T-helper 2 cell (primary cell): ENCODE data around the gene LYRM4.

Experiments used
- DNase-seq, 5 experiments: peaks; one replicate each; pipeline versions ENCODE4 v3.0.0 to v3.0.0-alpha.2; 2012 to 2022

Gene LYRM4

DNA sequence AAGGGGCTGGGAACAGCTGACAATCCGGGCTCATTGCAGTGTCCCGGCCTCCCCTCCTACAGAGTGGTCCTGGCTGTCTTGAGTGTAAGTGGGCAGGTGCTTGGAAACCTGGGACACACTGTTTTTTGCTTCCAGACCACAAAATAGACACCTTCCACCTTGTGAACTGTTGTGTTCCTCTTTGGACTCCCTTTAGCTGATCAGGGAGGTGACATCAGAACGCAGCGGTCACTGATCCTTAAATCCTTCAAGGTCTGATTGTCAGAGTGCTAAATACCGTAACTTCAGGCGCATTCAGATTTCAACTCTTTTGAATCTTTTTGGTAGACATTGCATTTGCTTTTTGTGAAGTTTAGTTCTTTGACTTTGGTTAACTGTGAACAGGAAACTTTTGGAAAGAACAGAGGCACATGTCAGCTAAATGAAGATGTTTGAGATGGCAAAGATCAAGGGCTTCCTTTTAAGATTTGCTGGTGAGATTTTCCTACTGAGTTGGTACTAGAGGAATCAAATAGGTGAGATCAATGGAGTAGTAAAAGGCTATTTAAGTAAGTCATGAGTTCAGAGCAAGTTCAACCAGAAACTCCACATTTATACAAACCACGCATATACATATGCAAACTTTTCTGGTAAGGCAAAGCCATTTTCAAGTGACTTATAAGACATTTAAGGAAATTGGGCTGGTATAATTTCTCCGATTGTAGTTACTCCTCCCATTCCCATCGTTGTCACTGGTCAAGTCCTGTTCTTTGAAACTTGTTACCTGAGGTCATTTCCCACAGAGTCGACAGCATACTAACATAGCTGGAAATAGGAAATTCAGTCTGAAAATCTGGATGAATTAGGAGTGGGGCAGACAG is 169.3 kb downstream of the LYRM4 start:
- no peak for DNase-seq

DNA sequence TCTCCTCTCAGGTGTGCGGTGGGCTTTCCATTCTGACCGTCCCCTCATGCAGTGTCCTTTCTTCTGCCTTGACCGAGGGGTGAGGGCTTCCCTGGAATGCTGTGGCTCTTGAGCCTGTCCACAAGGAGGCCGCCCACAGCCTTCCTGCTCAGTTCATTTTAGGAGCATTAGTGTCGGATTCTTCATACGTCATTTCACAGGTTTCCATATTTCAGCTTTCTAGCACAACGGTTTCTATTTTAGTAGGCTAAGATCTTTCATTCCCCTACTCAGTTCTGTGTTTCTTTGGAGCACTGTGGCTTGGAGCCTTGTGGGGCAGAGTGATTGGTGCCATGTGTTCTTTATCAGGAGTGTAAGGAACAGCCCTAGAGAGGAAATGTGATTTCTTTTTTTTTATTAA is 170.1 kb downstream of the LYRM4 start:
- DNase-seq: no peak

DNA sequence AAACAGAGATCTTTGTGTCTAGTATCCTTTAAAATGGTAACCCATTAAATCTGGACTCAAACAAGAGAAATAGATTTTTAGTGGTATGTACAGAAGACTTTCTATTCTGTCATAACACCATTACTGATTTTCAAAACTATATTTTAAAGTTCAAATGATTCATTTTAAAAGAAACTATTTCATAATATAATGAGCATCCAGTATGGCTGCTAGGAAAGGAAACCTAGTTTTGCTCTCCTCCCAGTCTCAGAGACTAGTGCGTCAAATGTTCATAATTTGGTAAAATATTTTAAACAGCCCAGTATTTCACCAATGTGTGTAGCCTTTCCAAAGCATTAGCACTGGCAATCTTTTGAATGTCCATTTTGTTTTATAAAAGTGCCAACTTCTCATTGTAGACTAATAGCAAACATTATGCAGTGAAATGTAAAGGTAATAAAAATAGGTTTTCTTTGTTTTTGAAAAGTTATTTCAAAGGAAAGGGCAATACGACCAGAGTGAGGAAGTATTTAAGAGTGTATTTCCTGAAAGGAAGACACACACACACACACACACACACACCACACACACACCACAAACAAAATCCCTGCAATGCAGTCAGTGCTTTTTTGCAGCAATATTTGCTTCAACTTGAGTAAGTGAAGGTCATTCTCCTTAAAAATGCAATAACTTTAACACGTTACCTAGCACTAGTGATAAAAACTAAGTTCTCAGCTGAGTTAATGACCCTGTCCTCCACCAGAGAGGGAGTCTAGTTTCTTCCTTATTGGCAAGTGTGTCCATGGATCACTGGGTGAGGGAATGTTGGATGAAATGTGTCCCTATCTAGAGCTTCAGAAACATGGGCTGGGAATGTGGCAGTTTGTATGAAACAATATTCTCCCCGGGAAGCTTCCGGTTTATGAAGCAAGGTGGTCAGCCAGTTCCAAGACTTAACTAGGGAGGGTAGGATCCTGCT is 171.0 kb downstream of the LYRM4 start:
- no peak for DNase-seq

DNA sequence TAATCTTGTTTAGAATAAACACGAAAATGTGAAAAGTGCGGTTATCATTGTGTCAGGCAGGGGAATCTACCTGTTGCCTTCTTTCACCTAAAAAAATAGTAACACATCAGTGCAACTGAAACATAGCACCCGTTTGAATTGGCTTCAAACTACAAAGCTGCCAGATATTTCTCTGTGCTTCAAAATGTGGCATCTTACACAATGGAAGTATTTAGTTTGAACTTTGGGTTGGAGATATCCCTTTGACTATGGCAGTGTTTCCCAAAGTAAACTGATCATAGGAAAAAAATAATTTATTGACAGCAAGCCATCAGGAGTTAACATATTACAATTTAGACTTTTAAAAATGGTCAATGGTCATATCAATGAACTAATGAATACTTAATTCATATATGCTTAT is 172.0 kb downstream of the LYRM4 start:
- no peak for DNase-seq

DNA sequence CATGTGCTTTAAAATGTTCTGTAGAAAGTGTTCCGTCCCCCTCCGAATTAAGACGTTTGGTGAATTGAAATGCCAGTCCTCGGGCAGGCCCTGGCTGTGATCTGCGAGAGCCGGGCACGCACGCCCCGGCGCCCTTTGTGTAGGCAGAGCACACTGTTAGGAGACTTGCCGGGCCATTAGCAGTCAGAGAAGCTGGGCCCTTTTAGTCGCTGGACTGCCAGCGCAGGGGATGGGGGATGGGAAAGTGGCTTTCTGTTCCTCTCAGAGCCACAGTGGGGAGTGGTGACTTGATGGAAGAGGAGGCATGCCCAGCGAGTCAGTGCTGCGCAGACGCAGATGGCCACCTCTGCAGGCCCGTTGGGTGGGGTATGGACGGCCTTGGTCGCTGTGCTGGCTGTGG is 173.4 kb downstream of the LYRM4 start:
- DNase-seq: no peak

DNA sequence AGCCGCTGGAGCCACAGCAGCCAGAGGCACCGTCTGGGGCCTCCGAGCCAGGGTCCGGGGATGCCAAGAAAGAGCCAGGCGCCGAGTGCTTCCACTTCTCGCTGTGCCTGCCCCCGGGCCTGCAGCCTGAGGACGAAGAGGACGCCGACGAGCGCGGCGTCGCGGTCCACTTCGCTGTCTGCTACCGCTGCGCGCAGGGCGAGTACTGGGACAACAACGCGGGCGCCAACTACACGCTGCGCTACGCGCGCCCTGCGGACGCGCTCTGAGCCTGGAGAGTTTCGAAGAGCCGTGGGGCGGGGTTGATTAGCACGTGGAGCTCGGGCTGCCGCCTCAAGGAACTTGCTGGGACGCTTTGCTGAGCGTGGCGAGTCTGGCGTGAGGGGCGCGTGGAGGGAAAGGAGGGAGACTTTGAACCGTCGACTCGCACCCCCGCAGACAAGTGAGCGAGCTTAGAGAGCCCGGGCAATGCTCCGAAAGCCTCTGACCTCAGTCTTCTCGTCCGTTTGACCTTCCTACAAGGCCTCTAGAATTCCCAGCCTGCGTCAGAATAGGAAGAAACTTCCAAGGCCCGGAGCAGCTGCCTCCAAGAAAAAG is 174.4 kb downstream of the LYRM4 start:
- peak in 1 of 5 experiments; percentile 30 for DNase-seq

DNA sequence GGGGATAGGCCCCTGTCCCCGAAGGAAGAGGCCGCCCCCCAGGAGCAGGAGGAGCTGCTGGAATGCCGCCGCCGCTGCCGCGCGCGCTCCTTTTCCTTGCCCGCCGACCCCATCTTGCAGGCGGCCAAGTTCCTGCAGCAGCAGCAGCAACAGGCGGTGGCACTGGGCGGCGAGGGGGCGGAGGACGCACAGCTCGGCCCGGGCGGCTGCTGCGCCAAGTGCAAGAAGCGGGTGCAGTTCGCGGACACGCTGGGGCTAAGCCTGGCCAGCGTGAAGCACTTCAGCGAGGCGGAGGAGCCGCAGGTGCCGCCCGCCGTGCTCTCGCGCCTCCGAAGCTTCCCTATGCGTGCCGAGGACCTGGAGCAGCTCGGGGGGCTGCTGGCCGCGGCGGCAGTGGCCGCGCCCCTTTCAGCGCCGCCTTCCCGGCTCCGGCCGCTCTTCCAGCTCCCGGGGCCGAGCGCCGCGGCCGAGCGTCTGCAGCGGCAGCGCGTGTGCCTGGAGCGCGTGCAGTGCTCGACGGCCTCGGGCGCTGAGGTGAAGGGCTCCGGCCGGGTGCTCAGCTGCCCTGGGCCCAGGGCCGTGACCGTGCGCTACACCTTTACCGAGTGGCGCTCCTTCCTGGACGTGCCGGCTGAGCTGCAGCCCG is 175.0 kb downstream of the LYRM4 start:
- peak in 1 of 5 experiments; percentile 50 for DNase-seq

DNA sequence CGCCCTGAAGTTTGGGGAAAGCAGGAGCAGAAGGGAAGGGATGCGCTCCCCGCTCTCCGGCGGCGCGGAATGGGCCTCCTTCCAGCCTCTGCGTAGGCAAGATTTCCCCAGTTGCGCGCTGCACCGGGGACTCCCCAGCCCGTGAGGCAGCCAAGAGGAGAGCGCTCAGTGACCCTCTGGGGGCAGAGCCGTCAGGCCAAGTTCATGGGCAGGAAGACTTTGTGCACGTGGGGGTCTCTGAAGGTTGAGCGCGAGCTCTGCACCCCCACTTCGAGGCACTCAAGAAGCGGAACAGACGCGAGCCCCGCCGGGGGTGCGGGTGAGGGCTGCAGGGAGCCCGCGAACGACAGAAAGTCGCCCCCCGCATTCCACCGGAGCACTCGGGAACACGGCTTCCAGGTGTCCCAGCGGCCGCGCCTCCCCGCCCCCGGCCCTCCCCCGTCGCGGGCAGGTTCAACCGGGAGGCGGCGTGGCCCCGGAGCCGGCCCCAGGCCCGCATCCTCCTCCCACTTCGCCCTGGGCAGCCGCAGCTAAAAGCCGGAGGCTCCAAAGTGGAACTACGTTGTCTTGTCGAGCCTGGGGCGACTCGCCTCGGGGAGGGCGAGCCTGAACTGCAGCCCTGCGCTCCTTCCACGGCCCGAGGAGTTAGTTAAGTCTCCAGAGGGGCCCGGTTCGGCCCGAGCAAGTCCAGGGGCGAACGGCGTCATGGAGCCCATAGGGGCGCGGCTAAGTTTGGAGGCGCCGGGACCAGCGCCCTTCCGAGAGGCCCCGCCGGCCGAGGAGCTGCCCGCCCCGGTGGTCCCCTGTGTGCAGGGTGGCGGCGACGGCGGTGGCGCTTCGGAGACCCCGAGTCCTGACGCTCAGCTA is 175.7 kb downstream of the LYRM4 start, which contains the start of gene PPP1R3G:
PPP1R3G (plus strand) TSS at position 561 of the 867 bp plus-strand sequence; CDS start at position 706, 145 bp downstream.
- DNase-seq: peak in 1 of 5 experiments; percentile 35

DNA sequence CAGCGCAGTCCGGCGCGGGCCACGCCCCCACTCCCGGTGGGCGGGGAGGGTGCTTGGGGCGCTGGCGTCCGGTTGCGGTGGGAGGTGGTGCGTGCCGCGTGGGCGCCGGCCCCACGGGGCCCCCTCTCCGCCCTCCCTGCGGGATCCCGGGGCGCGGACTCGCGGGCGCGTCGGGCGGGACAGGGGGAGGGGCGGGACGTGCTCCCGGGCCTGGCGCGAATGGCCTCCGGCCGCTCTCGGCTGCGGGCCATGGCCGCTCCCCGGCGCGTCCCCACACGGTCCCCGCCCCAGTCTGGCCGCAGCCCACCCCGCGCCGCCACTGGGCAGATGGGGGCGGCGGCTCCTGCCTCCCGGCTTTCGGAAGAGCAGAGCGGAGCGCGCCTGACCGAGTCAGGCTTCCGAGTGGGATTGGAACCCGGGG is 176.4 kb downstream of the LYRM4 start:
- no peak for DNase-seq

DNA sequence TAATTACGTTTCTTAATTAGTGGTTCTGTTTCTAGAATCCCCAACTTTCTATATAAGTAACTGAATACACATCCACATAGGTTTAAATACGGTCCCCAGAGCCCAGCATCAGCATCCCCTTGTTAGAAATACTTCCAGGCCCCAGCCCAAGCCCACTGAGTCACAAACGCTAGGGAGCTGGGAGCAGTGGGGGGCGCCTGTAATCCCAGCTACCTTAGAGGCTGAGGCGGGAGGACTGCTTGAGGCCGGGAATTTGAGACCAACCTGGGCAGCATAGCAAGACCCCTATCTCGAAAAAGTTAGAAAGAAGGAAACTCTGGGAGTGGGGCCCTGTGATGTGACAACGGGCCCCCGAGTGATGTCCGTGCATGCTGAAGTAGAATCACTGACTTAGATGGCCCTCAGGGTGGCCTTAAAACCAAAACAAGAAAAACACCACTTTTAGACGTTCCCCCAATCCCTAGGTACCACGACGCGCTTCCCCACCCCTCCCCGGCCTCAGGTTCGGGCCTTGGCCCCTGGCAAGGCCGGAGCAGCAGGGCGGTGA is 176.9 kb downstream of the LYRM4 start:
- DNase-seq: no peak

DNA sequence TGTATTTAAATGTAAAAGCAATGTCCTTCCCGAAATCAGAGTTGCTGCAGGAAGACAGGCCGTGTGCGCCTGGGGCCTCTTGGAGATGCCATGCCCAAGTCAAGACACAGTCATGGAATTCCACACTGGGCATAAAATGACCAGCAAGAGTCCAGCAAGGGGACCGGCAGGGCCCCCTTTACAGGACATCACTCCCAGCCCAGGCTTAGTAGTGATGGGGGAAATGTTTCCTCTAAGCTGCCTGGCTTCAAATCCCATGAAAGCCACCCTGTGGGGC is 177.5 kb downstream of the LYRM4 start:
- DNase-seq: no peak

DNA sequence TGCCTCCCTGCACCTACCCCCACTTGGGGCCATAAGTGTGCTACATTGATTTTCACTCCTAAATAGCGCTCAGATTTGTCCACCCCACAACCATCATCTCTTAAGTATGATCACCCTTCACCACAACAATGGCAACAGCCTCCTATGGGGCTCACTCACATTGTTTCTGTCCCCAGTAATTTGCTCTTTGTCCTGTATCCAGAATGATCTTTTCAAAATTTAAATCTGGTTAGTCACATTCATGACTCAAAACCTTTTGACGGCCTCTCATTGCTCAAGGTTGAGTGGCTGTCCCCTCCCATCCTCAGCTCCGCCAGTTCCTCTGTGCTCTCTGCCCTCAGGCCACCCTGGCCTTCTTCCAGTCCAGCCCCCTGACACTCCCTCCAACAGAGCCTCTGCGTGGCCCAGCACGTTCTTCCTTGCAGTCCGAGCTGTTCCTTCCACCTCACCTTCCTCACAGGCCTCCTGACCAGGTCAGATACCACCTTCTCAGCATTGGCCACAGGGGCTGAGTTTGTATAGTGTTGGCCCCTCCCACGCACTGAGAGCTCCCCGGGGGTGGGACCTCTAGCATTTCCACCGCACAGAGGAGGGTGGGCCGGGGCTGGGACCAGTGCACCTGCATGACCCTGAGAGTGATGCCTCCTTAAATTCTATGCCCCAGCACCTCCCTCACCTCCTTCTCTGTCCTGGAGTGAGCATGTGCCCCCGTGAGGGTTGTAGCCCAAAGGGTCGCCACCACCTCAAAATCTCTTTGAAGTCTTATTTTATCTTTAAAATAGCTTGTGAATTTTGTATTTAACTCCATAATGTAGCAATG is 178.1 kb downstream of the LYRM4 start:
- DNase-seq: no peak

DNA sequence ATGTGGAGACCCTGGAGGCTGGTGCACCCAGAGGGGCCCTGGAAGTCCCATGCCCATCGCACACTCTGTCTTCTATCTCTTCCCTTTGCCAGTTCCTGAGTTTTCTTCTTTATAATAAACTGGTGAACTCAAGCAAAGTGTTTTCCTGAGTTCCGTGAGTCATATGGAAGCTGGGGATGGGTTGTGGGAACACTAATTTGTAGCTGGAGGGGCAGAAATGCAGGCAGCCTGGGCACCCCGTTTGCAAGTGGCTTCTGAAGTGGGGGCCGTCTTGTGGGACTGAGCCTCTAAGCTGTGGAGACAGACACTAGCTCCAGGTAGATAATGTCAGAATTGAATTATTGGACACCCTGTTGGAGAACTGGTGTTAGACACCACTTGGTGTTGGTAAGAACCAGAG is 178.8 kb downstream of the LYRM4 start:
- DNase-seq: no peak

DNA sequence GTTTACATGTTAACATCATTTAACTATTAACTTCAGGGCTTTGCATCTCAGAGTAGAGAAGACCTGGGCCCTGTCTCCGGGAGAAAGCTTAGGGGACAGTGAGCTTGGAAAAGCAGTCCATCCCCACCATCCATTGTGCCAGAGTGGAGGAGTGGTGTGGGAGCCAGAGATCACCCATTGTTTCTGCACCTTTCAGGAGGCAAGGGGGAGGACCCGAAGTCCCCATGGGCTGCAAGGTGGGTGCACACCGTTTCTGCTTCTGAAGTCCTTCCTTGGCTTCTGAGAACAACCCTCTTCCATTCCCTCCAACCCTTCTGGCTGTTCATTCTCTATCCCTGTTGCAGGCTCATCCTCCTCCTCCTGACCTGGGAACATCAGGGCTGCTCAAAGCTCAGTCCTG is 179.6 kb downstream of the LYRM4 start:
- no peak for DNase-seq

DNA sequence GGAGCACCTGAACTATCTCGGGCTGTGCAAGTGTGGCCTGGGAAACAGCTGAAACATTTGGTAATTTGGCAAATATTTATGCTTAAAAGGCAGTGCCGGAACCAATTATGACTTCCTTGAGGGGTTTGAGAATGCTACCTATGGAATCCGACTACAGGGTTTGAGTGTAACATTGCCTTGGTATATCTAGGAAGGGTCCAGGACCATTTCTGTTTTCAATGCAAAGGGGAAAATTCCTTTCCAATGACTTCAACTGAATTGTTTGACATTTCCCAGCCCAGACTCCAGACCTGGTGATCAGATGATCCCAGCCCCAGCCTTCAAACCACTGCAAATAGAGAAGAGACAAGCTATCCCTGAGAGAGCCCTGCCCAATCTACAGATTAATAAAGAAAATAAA is 180.2 kb downstream of the LYRM4 start:
- DNase-seq: no peak

DNA sequence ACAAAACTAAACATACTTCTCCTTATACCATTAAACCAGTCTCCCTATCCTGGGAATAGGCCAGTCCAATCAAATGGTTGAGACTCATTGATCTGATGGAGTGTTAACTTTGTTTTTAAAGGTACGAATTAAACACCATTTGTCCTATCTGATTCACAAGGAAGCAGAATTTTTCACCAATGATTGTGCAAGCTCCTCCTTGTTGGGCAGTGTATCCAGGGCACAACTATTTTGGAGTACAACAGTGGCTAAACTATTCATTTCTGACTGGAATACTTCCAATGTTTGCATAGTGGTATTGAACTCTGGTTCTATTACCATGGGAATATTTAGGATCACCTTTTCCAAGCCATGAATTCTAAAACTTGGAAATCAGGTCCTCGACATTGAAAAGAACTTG is 181.1 kb downstream of the LYRM4 start:
- DNase-seq: no peak

DNA sequence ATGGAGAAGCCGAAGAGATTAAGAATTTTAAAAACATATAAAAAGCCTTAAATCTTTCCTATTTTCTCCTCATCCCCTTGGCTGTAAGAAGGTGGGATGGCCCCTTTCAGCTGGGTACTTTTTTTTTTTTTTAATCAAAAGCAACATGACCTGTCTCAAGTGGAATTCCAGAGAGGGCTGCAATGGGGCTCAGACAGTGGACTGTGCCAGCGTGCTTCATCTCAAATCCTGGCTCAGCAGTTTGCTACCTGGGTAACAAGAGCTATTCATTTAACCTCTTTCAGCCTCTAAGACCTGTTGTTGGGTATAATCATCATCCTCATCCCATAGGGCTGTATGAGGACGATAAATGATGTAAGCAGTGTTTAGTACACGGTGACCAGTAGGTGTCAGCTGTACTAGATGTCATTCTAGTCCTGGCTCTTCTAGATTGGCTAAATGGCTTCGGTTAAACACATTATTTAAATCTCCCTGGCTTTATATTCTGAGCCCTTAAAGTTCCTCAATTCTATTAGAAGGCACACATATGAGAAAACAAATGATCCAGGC is 182.6 kb downstream of the LYRM4 start:
- DNase-seq: peak in 1 of 5 experiments; percentile 24

DNA sequence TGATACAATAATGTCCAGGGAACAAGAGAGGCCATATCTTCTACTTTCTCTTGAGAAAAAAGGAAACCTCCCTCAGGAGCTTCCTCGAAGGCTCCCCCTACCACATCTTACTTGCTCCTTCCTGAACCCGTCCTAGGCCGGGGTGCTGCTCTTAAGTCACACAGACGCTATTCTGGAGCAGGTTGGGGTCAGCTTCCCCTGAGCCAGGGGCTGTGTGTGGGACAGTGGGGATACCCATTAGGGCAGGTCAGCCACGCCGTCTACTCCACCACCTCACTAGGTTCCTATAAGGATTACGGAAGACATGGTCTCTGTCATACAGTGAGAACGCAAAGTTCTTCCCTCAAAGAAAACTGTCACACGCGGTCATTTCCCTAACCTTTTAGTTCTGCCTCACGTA is 183.8 kb downstream of the LYRM4 start:
- no peak for DNase-seq

DNA sequence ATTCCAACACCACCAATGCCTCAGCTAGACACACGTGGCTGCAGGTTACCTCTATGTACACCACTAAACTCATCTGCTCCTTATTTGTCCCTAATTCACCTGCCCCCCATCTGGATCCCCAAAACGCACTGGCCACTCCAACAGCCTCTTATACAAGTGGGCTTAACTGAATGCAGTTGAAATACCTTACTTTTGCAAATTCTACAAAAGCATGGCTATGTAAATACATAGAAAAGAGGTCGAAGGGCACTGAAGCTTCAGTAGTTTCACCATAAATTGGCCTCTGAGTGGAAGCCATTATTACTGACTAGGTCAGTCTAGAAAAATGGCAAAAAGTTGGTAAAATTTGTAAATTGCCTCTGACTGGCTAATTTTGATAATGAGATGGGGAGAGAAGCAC is 186.8 kb downstream of the LYRM4 start:
- DNase-seq: no peak

DNA sequence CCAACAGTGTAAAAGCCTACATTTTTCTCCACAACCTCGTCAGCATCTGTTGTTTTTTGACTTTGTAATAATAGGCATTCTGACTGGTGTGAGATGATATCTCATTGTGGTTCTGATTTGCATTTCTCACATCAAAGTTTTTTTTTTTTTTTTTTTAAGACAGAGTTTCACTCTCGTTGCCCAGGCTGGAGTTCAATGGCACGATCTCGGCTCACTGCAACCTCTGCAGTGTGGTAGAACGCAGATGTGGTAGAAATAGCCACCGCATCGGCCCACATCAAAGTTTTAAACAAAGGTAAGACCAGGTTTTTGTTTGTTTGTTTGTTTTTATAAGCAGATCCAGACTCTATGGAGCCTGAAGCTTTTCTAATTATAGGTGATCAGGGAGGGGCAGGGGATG is 188.3 kb downstream of the LYRM4 start:
- peak in 1 of 5 experiments; percentile 80 for DNase-seq
